ENCODE results near the gene INTS13. TPM values are rescaled to one million over a fixed set of nuclear protein-coding genes. Genes with fewer than 3 reads are reported as not detected.

Gene INTS13
- total and polyA plus RNA-seq, 2 donors (not counting 3 experiments of a cell fraction or from before 2014, with no cell fraction given) = 8.7 to 35.9 TPM

DNA sequence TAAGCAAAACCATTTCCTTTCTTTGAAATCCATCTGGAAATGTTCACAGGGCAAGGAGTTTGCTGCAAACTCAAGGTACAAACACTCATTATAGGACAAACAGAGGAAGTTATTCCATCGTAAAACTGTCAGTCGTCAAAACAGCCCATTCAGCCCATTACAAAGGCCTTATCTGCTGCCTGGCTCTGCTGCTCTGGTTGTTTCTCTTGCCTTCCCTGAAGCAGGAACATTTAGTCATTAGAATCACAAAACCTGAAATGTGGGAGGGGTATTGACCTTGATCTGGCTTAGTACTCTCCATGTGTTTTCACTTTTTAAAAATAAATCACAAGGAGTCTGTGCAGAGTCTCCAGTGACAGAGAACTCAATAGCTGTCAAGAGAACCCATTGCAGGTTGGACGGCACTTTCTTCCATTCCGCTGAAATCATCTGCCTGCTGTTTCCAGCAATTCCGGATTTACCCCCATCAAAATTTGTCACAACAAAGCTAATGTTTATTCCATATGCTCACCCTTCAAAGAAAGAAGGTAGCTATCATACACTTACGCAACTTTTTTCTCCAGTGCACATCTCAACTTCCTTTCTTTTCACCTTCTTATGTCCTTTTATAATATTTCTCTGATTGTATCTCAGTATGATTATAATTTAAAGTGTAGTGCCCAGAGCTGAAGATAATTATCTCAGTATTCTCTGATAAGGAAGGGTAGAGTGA is 80.2 kb downstream of the INTS13 start:
- Histone ChIP-seq H3K4me1 (ENCODE audit: control insufficient read depth, extremely low read depth, insufficient read depth, low read length) (peaks cover 29% of the 10 kb centered on the region), H4K20me1 (replicated peaks; ENCODE audit: control insufficient read depth, extremely low read depth, insufficient read depth, low read length) (no peaks in the 10 kb centered on the region), H3K9me3 (replicated peaks; ENCODE audit: control insufficient read depth, insufficient read depth, low read length) (no peaks in the 10 kb centered on the region), H3K27me3 (ENCODE audit: control insufficient read depth in 2 of 2, insufficient read depth in 2 of 2, low read length in 2 of 2) (no peaks in the 10 kb centered on the region), H3K79me2 (ENCODE audit: control insufficient read depth, insufficient read depth, low read length) (no peaks in the 10 kb centered on the region), H3K9ac (replicated peaks; ENCODE audit: extremely low read depth, insufficient read depth, low read length) (peak overlapping the region; percentile 59), H3K4me2 (ENCODE audit: insufficient read depth, low read length) (peak overlapping the region; percentile 98), H3K9me1 (replicated peaks; ENCODE audit: control insufficient read depth, extremely low read depth, insufficient read depth, low read length) (no peaks in the 10 kb centered on the region), H2AFZ (ENCODE audit: low read depth, low read length) (peak overlapping the region; percentile 41), H3K36me3 (ENCODE audit: control insufficient read depth in 2 of 2, extremely low read depth in 1 of 2, insufficient read depth in 2 of 2, low read length in 2 of 2) (no peaks in the 10 kb centered on the region), H3K27ac (ENCODE audit: insufficient read depth, low read depth, low read length) (peak overlapping the region; percentile 88), H3K4me3 (replicated peaks in 1 of 3; ENCODE audit: insufficient read depth in 1 of 3, low read depth in 1 of 3, low read length in 3 of 3) (peak overlapping the region in 2 of 3 experiments; percentile 16 to 57)
- dilution Hi-C loops (cut with MboI; ENCODE audit: extremely low pct_ligation_motif_present, low sequenced_read_pairs) (no loop called here), intact Hi-C loops (cut with micrococcal nuclease) (loop anchor here (1.0 to 10.0 kb wide), 4 partner anchors 13 to 447 kb away; no protein-coding TSS in a partner anchor)
- ChIA-PET CTCF (interaction anchor here (1.0 to 1.7 kb wide), 13 partner anchors 11 to 449 kb away, joined by 3 to 20 read pairs (median 6); partner anchors contain the start of gene ITPR2), POLR2A (interaction anchor here (0.5 to 1.1 kb wide), 5 partner anchors 12 to 1905 kb away, joined by 3 read pairs; partner anchors contain the start of genes FGFR1OP2 and INTS13)
- TF ChIP-seq, protein P1, sequence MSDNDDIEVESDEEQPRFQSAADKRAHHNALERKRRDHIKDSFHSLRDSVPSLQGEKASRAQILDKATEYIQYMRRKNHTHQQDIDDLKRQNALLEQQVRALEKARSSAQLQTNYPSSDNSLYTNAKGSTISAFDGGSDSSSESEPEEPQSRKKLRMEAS (IDR thresholded peaks at IDR 0.05; ENCODE audit: insufficient read depth, insufficient read length) = no peak
- peak; percentile 81 for TF ChIP-seq JUN (IDR thresholded peaks at IDR 0.05; ENCODE audit: borderline replicate concordance, insufficient read depth, insufficient read length, low read depth)
- peak; percentile 93 for TF ChIP-seq POLR2AphosphoS5 (IDR thresholded peaks at IDR 0.05; ENCODE audit: insufficient read depth, low read depth, low read length)
- peak; percentile 73 for TF ChIP-seq POLR2A (IDR thresholded peaks at IDR 0.05; ENCODE audit: low read depth, low read length)
- no peak for TF ChIP-seq MYC (IDR thresholded peaks at IDR 0.05; ENCODE audit: low read depth, low read length)
- peak; percentile 74 for TF ChIP-seq FOS (IDR thresholded peaks at IDR 0.05; ENCODE audit: borderline replicate concordance, insufficient read depth, low read length)
- no peak for TF ChIP-seq EZH2 (IDR thresholded peaks at IDR 0.05; ENCODE audit: borderline replicate concordance, low read depth, low read length, severe bottlenecking)
- TF ChIP-seq GATA2 (IDR thresholded peaks at IDR 0.05; ENCODE audit: insufficient read depth, insufficient read length, low read depth, low read length) = peak; percentile 91
- FAIRE-seq (peak; percentile 99), DNase-seq (ENCODE audit: low read depth, low spot score) (peak; percentile 99)
- BruUV-seq (replicated peaks) = no TSS peak

All from endothelial cell of umbilical vein (primary cell).